IPS-20b (cell line): Measurements from ENCODE around the gene PTGR1.
A peak's percentile ranks its signal among the peaks of the same experiment; 100 is the strongest.

ENCODE experiments used
- H3K27ac ChIP-seq: one replicate; pipeline ENCODE4 v1.5.1; 2013; ENCODE audit warnings: low read length
- H3K27me3 ChIP-seq: 2 replicates; pipeline ENCODE4 v1.6.1; 2013; ENCODE audit warnings: mild to moderate bottlenecking, low read length, inconsistent platforms; ENCODE audit not compliant: insufficient read depth
- H3K36me3 ChIP-seq: 2 replicates; pipeline ENCODE4 v1.6.1; 2013; ENCODE audit warnings: low read depth, mild to moderate bottlenecking, inconsistent platforms, low read length, moderate library complexity; ENCODE audit not compliant: insufficient read depth
- H3K4me1 ChIP-seq: 2 replicates; pipeline ENCODE4 v1.6.1; 2013; ENCODE audit warnings: mild to moderate bottlenecking, control low read depth, inconsistent platforms, low read length, moderate library complexity; ENCODE audit not compliant: insufficient read depth
- H3K4me3 ChIP-seq: 2 replicates; pipeline ENCODE4 v1.5.1; 2013; ENCODE audit warnings: mild to moderate bottlenecking, low read length, inconsistent platforms
- H3K9ac ChIP-seq: 2 replicates; pipeline ENCODE4 v1.6.1; 2013; ENCODE audit warnings: low read depth, mild to moderate bottlenecking, inconsistent platforms, low read length, moderate library complexity
- H3K9me3 ChIP-seq: 2 replicates; pipeline ENCODE4 v1.6.1; 2013; ENCODE audit warnings: mild to moderate bottlenecking, low read depth, low read length, inconsistent platforms; ENCODE audit not compliant: insufficient read depth

PTGR1 gene

GRCh38 chr9:111527347-111527746 is 72.1 kb downstream of the PTGR1 start:
- Histone ChIP-seq H3K4me3 (peak overlapping the region; percentile 27; the same call in 1 of the 2 replicates), H3K4me1 (peaks cover 43% of the 10 kb centered on the region), H3K27me3 (no peaks in the 10 kb centered on the region), H3K9ac (peak overlapping the region; percentile 60; the same call in 1 of the 2 replicates), H3K9me3 (no peaks in the 10 kb centered on the region), H3K27ac (peak overlapping the region; percentile 21), H3K36me3 (peaks cover 41% of the 10 kb centered on the region)

GRCh38 chr9:111525056-111525977 is 74.1 kb downstream of the PTGR1 start, which contains the start of gene ZNF483:
Gene ZNF483 (plus strand): TSS chr9:111525179. CDS start chr9:111527396, 2,217 bp downstream.
- Histone ChIP-seq H3K9ac (peak within 1 kb of the TSS; percentile 87), H3K27ac (peak within 1 kb of the TSS; percentile 2)

GRCh38 chr9:111524731-111525055 is 74.8 kb downstream of the PTGR1 start:
- Histone ChIP-seq H3K27me3 (no peaks in the 10 kb centered on the region), H3K9me3 (no peaks in the 10 kb centered on the region), H3K36me3 (peaks cover 20% of the 10 kb centered on the region), H3K9ac (peak overlapping the region; percentile 87; the same call in 1 of the 2 replicates), H3K27ac (no peak overlapping the region), H3K4me3 (peak overlapping the region; percentile 83), H3K4me1 (peaks cover 38% of the 10 kb centered on the region; the same call in 1 of the 2 replicates)

More at GRCh38 chr9:111525056-111525977, 74.1 kb downstream of the PTGR1 start, which contains the start of gene ZNF483:
- no peaks in the 10 kb centered on the region for H3K9me3 ChIP-seq
- H3K4me3 ChIP-seq, result peak within 1 kb of the TSS; percentile 83
- H3K27me3 ChIP-seq, result no peaks in the 10 kb centered on the region
- peaks cover 41% of the 10 kb centered on the region for H3K4me1 ChIP-seq
- H3K36me3 ChIP-seq, result peaks cover 23% of the 10 kb centered on the region

GRCh38 chr9:111516061-111516465 is 83.4 kb downstream of the PTGR1 start:
- H3K36me3 ChIP-seq, result no peaks in the 10 kb centered on the region
- H3K4me1 ChIP-seq, result no peaks in the 10 kb centered on the region; the same call in 1 of the 2 replicates
- H3K9ac ChIP-seq, result peak overlapping the region; percentile 39; the same call in 1 of the 2 replicates
- H3K9me3 ChIP-seq, result no peaks in the 10 kb centered on the region
- H3K27ac ChIP-seq, result peak overlapping the region; percentile 17
- H3K4me3 ChIP-seq, result no peak overlapping the region
- H3K27me3 ChIP-seq, result no peaks in the 10 kb centered on the region

GRCh38 chr9:111514967-111515366 is 84.5 kb downstream of the PTGR1 start:
- Histone ChIP-seq H3K4me1 (no peaks in the 10 kb centered on the region; the same call in 1 of the 2 replicates), H3K27ac (no peak overlapping the region), H3K27me3 (no peaks in the 10 kb centered on the region), H3K9ac (no peak overlapping the region), H3K36me3 (no peaks in the 10 kb centered on the region), H3K4me3 (no peak overlapping the region), H3K9me3 (no peaks in the 10 kb centered on the region; the same call in 1 of the 2 replicates)
